IMR-90 (cell line): ENCODE data around the gene PHACTR2. TPM values are rescaled to one million over a fixed set of nuclear protein-coding genes. Genes with fewer than 3 reads are reported as not detected.

ENCODE experiments used
- ATAC-seq: fragments of 200-7000 bp; cut with Tn5 transposase; 2 replicates; pipeline ENCODE4 v1.9.1; 2020; ENCODE audit warnings: low read depth, mild to moderate bottlenecking, moderate library complexity
- BruUV-seq: library from RNA; stranded (reverse); fragments of 400-500 nt; replicated peaks from 2 replicates; lab custom pipeline; 2021; lab: Mats Ljungman, UMichigan
- CTCF ChIA-PET: fragments of 300-600 bp; formaldehyde crosslinking; extraction: SDS; loops from one replicate; lab custom pipeline; 2021; ENCODE audit warnings: antibody characterized with exemption; lab: Yijun Ruan, JAX
- POLR2A ChIA-PET: fragments of 300-600 bp; sonication (Branson Sonifier 250); formaldehyde crosslinking; loops from one replicate; lab custom pipeline; 2022; ENCODE audit warnings: antibody characterized with exemption; ENCODE audit not compliant: unreplicated experiment; lab: Charles Lee
- DNase-seq: peaks from one replicate; pipeline ENCODE4 v3.0.0; 2013
- H2AFZ ChIP-seq: replicated peaks from 2 replicates; pipeline ENCODE3; 2013; ENCODE audit warnings: low read length, mild to moderate bottlenecking; ENCODE audit not compliant: poor library complexity
- H2AK5ac ChIP-seq: 2 replicates; pipeline ENCODE4 v1.6.1; 2013; ENCODE audit warnings: low read depth, low read length, inconsistent platforms
- H2AK9ac ChIP-seq: replicated peaks from 2 replicates; pipeline ENCODE3; 2013; ENCODE audit warnings: mild to moderate bottlenecking, low read depth, low read length, moderate library complexity; ENCODE audit not compliant: poor library complexity
- H2BK120ac ChIP-seq: 2 replicates; pipeline ENCODE4 v1.6.1; 2013; ENCODE audit warnings: low read depth, low read length, inconsistent platforms
- H2BK15ac ChIP-seq: 3 replicates; pipeline ENCODE4 v1.6.1; 2013; ENCODE audit warnings: low read depth, low read length, inconsistent platforms
- H2BK20ac ChIP-seq: 2 replicates; pipeline ENCODE4 v1.6.1; 2013; ENCODE audit warnings: low read depth, mild to moderate bottlenecking, inconsistent platforms, low read length, moderate library complexity
- H2BK5ac ChIP-seq: 2 replicates; pipeline ENCODE4 v1.6.1; 2013; ENCODE audit warnings: mild to moderate bottlenecking, low read depth, low read length, inconsistent platforms; ENCODE audit not compliant: poor library complexity, severe bottlenecking
- H3K14ac ChIP-seq: replicated peaks from 2 replicates; pipeline ENCODE4 v1.6.1; 2013; ENCODE audit warnings: low read depth, low read length, inconsistent platforms
- H3K18ac ChIP-seq: 2 replicates; pipeline ENCODE4 v1.6.1; 2013; ENCODE audit warnings: low read depth, low read length, control low read depth
- H3K23ac ChIP-seq: 2 replicates; pipeline ENCODE4 v1.6.1; 2013; ENCODE audit warnings: low read depth, low read length, inconsistent platforms
- H3K27ac ChIP-seq: 2 replicates; pipeline ENCODE4 v1.5.1; 2013; ENCODE audit warnings: mild to moderate bottlenecking, control low read depth, low read length; ENCODE audit not compliant: insufficient read depth
- H3K27me3 ChIP-seq: 2 replicates; pipeline ENCODE4 v1.6.1; 2013; ENCODE audit warnings: low read length; ENCODE audit not compliant: control insufficient read depth, insufficient read depth
- H3K36me3 ChIP-seq: 2 replicates; pipeline ENCODE4 v1.6.1; 2013; ENCODE audit warnings: low read length, mixed read lengths; ENCODE audit not compliant: control insufficient read depth, insufficient read depth
- H3K4ac ChIP-seq: 2 replicates; pipeline ENCODE4 v1.6.1; 2013; ENCODE audit warnings: low read depth, low read length, inconsistent platforms
- H3K4me1 ChIP-seq: 2 replicates; pipeline ENCODE4 v1.6.1; 2013; ENCODE audit warnings: low read length, mixed read lengths; ENCODE audit not compliant: control insufficient read depth, insufficient read depth
- H3K4me2 ChIP-seq: 2 replicates; pipeline ENCODE4 v1.6.1; 2013; ENCODE audit warnings: low read depth, mild to moderate bottlenecking, control low read depth, low read length, moderate library complexity
- H3K4me3 ChIP-seq: 2 replicates; pipeline ENCODE4 v1.5.1; 2013; ENCODE audit warnings: low read depth, mild to moderate bottlenecking, control low read depth, low read length, moderate library complexity; ENCODE audit not compliant: insufficient read depth
- H3K56ac ChIP-seq: 2 replicates; pipeline ENCODE4 v1.6.1; 2013; ENCODE audit warnings: low read length, inconsistent platforms; ENCODE audit not compliant: insufficient read depth; ENCODE audit errors: extremely low read depth
- H3K79me1 ChIP-seq, 2 experiments: 2 replicates each; pipeline ENCODE4 v1.6.1; 2013; ENCODE audit warnings: low read length in 2 of 2, inconsistent platforms in 1 of 2, low read depth in 1 of 2
- H3K9ac ChIP-seq: 2 replicates; pipeline ENCODE4 v1.6.1; 2013; ENCODE audit warnings: low read depth, low read length, control low read depth
- H3K9me1 ChIP-seq: 2 replicates; pipeline ENCODE4 v1.6.1; 2013; ENCODE audit warnings: low read length, inconsistent platforms; ENCODE audit not compliant: insufficient read depth
- H3K9me3 ChIP-seq: 2 replicates; pipeline ENCODE4 v1.6.1; 2013; ENCODE audit warnings: low read length; ENCODE audit not compliant: control insufficient read depth, insufficient read depth
- H4K20me1 ChIP-seq: 2 replicates; pipeline ENCODE4 v1.6.1; 2013; ENCODE audit warnings: low read length, inconsistent platforms; ENCODE audit not compliant: insufficient read depth
- H4K5ac ChIP-seq: 2 replicates; pipeline ENCODE4 v1.6.1; 2013; ENCODE audit warnings: mild to moderate bottlenecking, low read depth, low read length, control low read depth
- H4K8ac ChIP-seq, 2 experiments: 2 replicates each; pipeline ENCODE4 v1.6.1; 2013; ENCODE audit warnings: low read depth in 2 of 2, low read length in 2 of 2, control low read depth in 1 of 2, inconsistent platforms in 1 of 2
- H4K91ac ChIP-seq: 2 replicates; pipeline ENCODE4 v1.6.1; 2013; ENCODE audit warnings: low read depth, low read length, inconsistent platforms; ENCODE audit not compliant: insufficient read depth
- BHLHE40 ChIP-seq: fragments of 150-350 bp; IDR thresholded peaks from 2 replicates; pipeline ENCODE4 v1.6.1; 2016; ENCODE audit warnings: mild to moderate bottlenecking, low read depth, low read length
- CEBPB ChIP-seq: IDR thresholded peaks from 2 replicates; pipeline ENCODE4 v1.6.1; 2012; ENCODE audit warnings: low read depth, low read length, improper control_type of control experiment
- CHD1 ChIP-seq: IDR thresholded peaks from 2 replicates; pipeline ENCODE4 v1.6.1; 2012; ENCODE audit warnings: low read depth, low read length, improper control_type of control experiment
- FOS ChIP-seq: fragments of 150-350 bp; IDR thresholded peaks from 2 replicates; pipeline ENCODE4 v1.6.1; 2016; ENCODE audit warnings: low read depth, low read length
- MAFK ChIP-seq: IDR thresholded peaks from 2 replicates; pipeline ENCODE4 v1.6.1; 2012; ENCODE audit warnings: low read depth, low read length, improper control_type of control experiment
- MAZ ChIP-seq: IDR thresholded peaks from 2 replicates; pipeline ENCODE4 v1.6.1; 2012; ENCODE audit warnings: low read depth, mild to moderate bottlenecking, low read length, improper control_type of control experiment, moderate library complexity, borderline replicate concordance
- MXI1 ChIP-seq: IDR thresholded peaks from 2 replicates; pipeline ENCODE4 v1.6.1; 2012; ENCODE audit warnings: low read depth, mild to moderate bottlenecking, low read length, moderate library complexity, borderline replicate concordance
- NFE2L2 ChIP-seq: fragments of 150-350 bp; IDR thresholded peaks from 2 replicates; pipeline ENCODE4 v1.6.1; 2016; ENCODE audit warnings: low read depth, mild to moderate bottlenecking, low read length
- POLR2A ChIP-seq: IDR thresholded peaks from 2 replicates; pipeline ENCODE4 v1.6.1; 2012; ENCODE audit warnings: mild to moderate bottlenecking, low read depth, low read length
- RAD21 ChIP-seq: IDR thresholded peaks from 2 replicates; pipeline ENCODE4 v1.6.1; 2012; ENCODE audit warnings: low read length, improper control_type of control experiment
- RCOR1 ChIP-seq: IDR thresholded peaks from 2 replicates; pipeline ENCODE4 v1.6.1; 2012; ENCODE audit warnings: mild to moderate bottlenecking, low read length, improper control_type of control experiment; ENCODE audit not compliant: insufficient replicate concordance
- RFX5 ChIP-seq: IDR thresholded peaks from 2 replicates; pipeline ENCODE4 v1.8.0; 2012; ENCODE audit warnings: low read depth, mild to moderate bottlenecking, low read length, moderate library complexity
- SMC3 ChIP-seq: fragments of 150-350 bp; IDR thresholded peaks from 2 replicates; pipeline ENCODE4 v1.6.1; 2016; ENCODE audit warnings: low read depth, mild to moderate bottlenecking, antibody characterized with exemption, low read length, moderate library complexity
- WGBS, 2 experiments: methylation state at CpG; one replicate each; pipeline versions ENCODE4 v1.1.5 to v1.1.7; 2013; ENCODE audit warnings: missing lambda C conversion rate in 2 of 2; ENCODE audit not compliant: insufficient read length in 1 of 2; ENCODE audit errors: extremely low coverage in 2 of 2; 5-methylcytosine and 5-hydroxymethylcytosine counted together
- dilution Hi-C: fragments of 300-500 bp; cut with HindIII; formaldehyde crosslinking; loops from one replicate; pipeline ENCODE4 v1.14.3; 2018; ENCODE audit warnings: low sequenced_read_pairs; ENCODE audit not compliant: unreplicated experiment
- in situ Hi-C: fragments of 300-500 bp; cut with MboI; formaldehyde crosslinking; loops from 3 replicates; pipeline ENCODE4 v1.14.3; 2019; ENCODE audit warnings: low sequenced_read_pairs, inconsistent platforms, mixed read lengths
- intact Hi-C: fragments of 100-400 bp; cut with micrococcal nuclease; formaldehyde crosslinking; loops from 2 replicates; pipeline ENCODE4 v1.10.0; 2022
- polyA plus RNA-seq, 3 experiments: library from polyadenylated mRNA; depleted of rRNA; stranded (reverse); fragments of >200 nt; gene quantifications; 2 replicates each; pipeline ENCODE4 v1.2.3, GENCODE V29; 2012; ENCODE audit warnings: low replicate concordance in 1 of 3
- total RNA-seq: library from RNA; depleted of rRNA; stranded (reverse); fragments of >200 nt; gene quantifications from 2 replicates; pipeline ENCODE4 v1.2.3, GENCODE V29; 2012
- TF ChIP-seq, protein P1 (sequence below): conservative IDR thresholded peaks from 2 replicates; pipeline ENCODE4 v1.5.1; 2012; ENCODE audit warnings: mild to moderate bottlenecking, low read depth, low read length, improper control_type of control experiment
- TF ChIP-seq, protein P2 (sequence below): fragments of 150-350 bp; IDR thresholded peaks from 2 replicates; pipeline ENCODE4 v1.6.1; 2017; ENCODE audit warnings: mild to moderate bottlenecking, antibody characterized with exemption, low read length, low read depth
- TF ChIP-seq, protein P3 (sequence below): fragments of 150-350 bp; IDR thresholded peaks from 2 replicates; pipeline ENCODE4 v1.6.1; 2016; ENCODE audit warnings: low read depth, mild to moderate bottlenecking, low read length, moderate library complexity, borderline replicate concordance

Gene PHACTR2
- total and polyA plus RNA-seq, 2 of the 4 experiments (the other 2 are of a cell fraction) = 14.5 to 74.2 TPM

DNA sequence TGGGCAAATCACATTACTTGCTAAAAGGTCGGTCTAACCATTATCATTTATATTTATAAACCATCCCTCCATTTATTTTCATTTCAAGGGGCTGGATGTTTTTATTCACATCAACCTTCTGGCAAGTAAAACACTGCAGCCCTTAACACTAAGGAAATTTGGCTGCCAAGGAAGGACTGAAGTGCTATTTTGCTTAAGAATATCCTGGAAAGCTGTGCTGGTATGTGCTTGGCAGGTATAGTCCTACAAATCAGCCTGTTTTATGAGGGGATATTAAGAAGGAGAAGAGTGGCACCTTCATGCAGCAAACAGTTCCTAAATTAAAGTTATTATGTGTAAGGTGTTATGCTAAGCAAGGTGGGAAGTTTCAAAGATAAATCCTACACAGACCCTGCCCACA is 9.8 kb downstream of the PHACTR2 start:
- WGBS, 2 experiments = no CpG with 5 or more reads among the region's 1 CpG

More for the DNA sequence above, 9.8 kb downstream of the PHACTR2 start:
- Histone ChIP-seq H3K4me3 (no peak overlapping the region), H3K14ac (peak overlapping the region; percentile 77; the same call in 1 of the 2 replicates), H2AK9ac (no peak overlapping the region), H4K91ac (no peak overlapping the region), H4K5ac (no peak overlapping the region; the same call in 1 of the 2 replicates), H2AK5ac (peak overlapping the region; percentile 47; the same call in 1 of the 2 replicates), H3K36me3 (peaks cover 3% of the 10 kb centered on the region; the same call in 1 of the 2 replicates), H3K27ac (peak overlapping the region; percentile 13; the same call in 1 of the 2 replicates), H4K20me1 (peaks cover 15% of the 10 kb centered on the region), H2BK20ac (peak overlapping the region; percentile 45; the same call in 1 of the 2 replicates), H2AFZ (no peak overlapping the region), H4K8ac (peak overlapping the region in 1 of 2 experiments; percentile 53; a peak in 1 of 4 replicates), H3K23ac (peak overlapping the region; percentile 54; the same call in 1 of the 2 replicates), H3K27me3 (no peaks in the 10 kb centered on the region), H3K9me3 (no peaks in the 10 kb centered on the region; the same call in 1 of the 2 replicates), H2BK5ac (peak overlapping the region; percentile 76), H3K79me1 (peaks cover 18 to 72% of the 10 kb centered on the region in 2 experiments), H2BK15ac (no peak overlapping the region), H2BK120ac (peak overlapping the region; percentile 75; the same call in 1 of the 2 replicates), H3K9me1 (peaks cover 6% of the 10 kb centered on the region), H3K4me2 (peak overlapping the region; percentile 28; the same call in 1 of the 2 replicates), H3K56ac (no peak overlapping the region), H3K18ac (peak overlapping the region; percentile 34; the same call in 1 of the 2 replicates), H3K9ac (no peak overlapping the region), H3K4me1 (peaks cover 19% of the 10 kb centered on the region), H3K4ac (peak overlapping the region; percentile 59; the same call in 1 of the 2 replicates)
- intact Hi-C loops (no loop called here), dilution Hi-C loops (no loop called here), in situ Hi-C loops (no loop called here)
- no peak for ATAC-seq
- no TSS peak for BruUV-seq
- DNase-seq = no peak
- no peak for TF ChIP-seq RFX5
- TF ChIP-seq FOS = no peak
- no peak for TF ChIP-seq RAD21
- TF ChIP-seq NFE2L2 = no peak
- TF ChIP-seq RCOR1 = no peak
- no peak for TF ChIP-seq SMC3
- TF ChIP-seq CEBPB = no peak
- no peak for TF ChIP-seq CHD1
- no peak for TF ChIP-seq BHLHE40
- TF ChIP-seq, protein P1, sequence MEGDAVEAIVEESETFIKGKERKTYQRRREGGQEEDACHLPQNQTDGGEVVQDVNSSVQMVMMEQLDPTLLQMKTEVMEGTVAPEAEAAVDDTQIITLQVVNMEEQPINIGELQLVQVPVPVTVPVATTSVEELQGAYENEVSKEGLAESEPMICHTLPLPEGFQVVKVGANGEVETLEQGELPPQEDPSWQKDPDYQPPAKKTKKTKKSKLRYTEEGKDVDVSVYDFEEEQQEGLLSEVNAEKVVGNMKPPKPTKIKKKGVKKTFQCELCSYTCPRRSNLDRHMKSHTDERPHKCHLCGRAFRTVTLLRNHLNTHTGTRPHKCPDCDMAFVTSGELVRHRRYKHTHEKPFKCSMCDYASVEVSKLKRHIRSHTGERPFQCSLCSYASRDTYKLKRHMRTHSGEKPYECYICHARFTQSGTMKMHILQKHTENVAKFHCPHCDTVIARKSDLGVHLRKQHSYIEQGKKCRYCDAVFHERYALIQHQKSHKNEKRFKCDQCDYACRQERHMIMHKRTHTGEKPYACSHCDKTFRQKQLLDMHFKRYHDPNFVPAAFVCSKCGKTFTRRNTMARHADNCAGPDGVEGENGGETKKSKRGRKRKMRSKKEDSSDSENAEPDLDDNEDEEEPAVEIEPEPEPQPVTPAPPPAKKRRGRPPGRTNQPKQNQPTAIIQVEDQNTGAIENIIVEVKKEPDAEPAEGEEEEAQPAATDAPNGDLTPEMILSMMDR = no peak
- TF ChIP-seq MAZ = no peak
- TF ChIP-seq, protein P2, sequence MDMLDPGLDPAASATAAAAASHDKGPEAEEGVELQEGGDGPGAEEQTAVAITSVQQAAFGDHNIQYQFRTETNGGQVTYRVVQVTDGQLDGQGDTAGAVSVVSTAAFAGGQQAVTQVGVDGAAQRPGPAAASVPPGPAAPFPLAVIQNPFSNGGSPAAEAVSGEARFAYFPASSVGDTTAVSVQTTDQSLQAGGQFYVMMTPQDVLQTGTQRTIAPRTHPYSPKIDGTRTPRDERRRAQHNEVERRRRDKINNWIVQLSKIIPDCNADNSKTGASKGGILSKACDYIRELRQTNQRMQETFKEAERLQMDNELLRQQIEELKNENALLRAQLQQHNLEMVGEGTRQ = no peak
- TF ChIP-seq MAFK = no peak
- TF ChIP-seq MXI1 = no peak
- no peak for TF ChIP-seq POLR2A
- TF ChIP-seq, protein P3, sequence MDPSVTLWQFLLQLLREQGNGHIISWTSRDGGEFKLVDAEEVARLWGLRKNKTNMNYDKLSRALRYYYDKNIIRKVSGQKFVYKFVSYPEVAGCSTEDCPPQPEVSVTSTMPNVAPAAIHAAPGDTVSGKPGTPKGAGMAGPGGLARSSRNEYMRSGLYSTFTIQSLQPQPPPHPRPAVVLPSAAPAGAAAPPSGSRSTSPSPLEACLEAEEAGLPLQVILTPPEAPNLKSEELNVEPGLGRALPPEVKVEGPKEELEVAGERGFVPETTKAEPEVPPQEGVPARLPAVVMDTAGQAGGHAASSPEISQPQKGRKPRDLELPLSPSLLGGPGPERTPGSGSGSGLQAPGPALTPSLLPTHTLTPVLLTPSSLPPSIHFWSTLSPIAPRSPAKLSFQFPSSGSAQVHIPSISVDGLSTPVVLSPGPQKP = no peak
- CTCF ChIA-PET = no interaction called here
- POLR2A ChIA-PET = no interaction called here
